Measurements from ENCODE around the gene POTEI.
"Not testable (repeated sequence)": the region's sequence is repeated elsewhere in the genome, so short reads cannot be mapped to it uniquely, and the experiment has no call there.

- TF ChIP-seq POLR2A, CTCF (IDR thresholded peaks at IDR 0.05): not testable (repeated sequence)
Observed at GRCh38 chr2:130543785-130544528, 34.8 kb upstream of the POTEI start.

Data from right lobe of liver (tissue), 4 donors.